Stomach smooth muscle (tissue), 2 donors: ENCODE measurements around the gene RASAL1.

Experiments
- H3K27ac ChIP-seq: one replicate; pipeline ENCODE4 v1.7.0; 2013; ENCODE audit warnings: mild to moderate bottlenecking, low read length, inconsistent platforms
- H3K27me3 ChIP-seq, 2 donors: one replicate each; pipeline ENCODE4 v1.7.0; 2013; ENCODE audit warnings: low read length in 2 of 2; ENCODE audit not compliant: insufficient read depth in 2 of 2, control insufficient read depth in 1 of 2
- H3K36me3 ChIP-seq, 2 donors: one replicate each; pipeline ENCODE4 v1.7.0; 2013; ENCODE audit warnings: low read length in 2 of 2; ENCODE audit not compliant: control insufficient read depth in 2 of 2, insufficient read depth in 2 of 2
- H3K4me1 ChIP-seq: one replicate; pipeline ENCODE4 v1.7.0; 2013; ENCODE audit warnings: low read length; ENCODE audit not compliant: control insufficient read depth, insufficient read depth
- H3K4me3 ChIP-seq, 2 donors: one replicate each; pipeline ENCODE4 v1.7.0; 2013; ENCODE audit warnings: low read length in 2 of 2
- H3K9ac ChIP-seq, 2 donors: one replicate each; pipeline ENCODE4 v1.7.0; 2013; ENCODE audit warnings: low read length in 2 of 2, mild to moderate bottlenecking in 1 of 2
- H3K9me3 ChIP-seq, 2 donors: one replicate each; pipeline ENCODE4 v1.7.0; 2013; ENCODE audit warnings: low read length in 2 of 2; ENCODE audit not compliant: control insufficient read depth in 2 of 2
- donor health status: healthy.
- donor health status: Pancreatic carcinoma.

Gene RASAL1

GRCh38 chr12:113162102-113163029, 26.8 kb upstream of the RASAL1 start:
- H3K9me3 ChIP-seq: no peaks in the 10 kb centered on the region
- H3K36me3 ChIP-seq: peaks cover 63 to 68% of the 10 kb centered on the region in 2 donors
- H3K27ac ChIP-seq: no peak overlapping the region
- H3K4me1 ChIP-seq: no peaks in the 10 kb centered on the region
- peaks cover 0 to 3% of the 10 kb centered on the region in 2 donors for H3K27me3 ChIP-seq
- no peak overlapping the region for H3K9ac ChIP-seq
- H3K4me3 ChIP-seq: no peak overlapping the region

GRCh38 chr12:113161415-113162016, 26.0 kb upstream of the RASAL1 start:
- Histone ChIP-seq H3K27ac (no peak overlapping the region), H3K9me3 (no peaks in the 10 kb centered on the region), H3K9ac (no peak overlapping the region), H3K27me3 (peaks cover 0 to 3% of the 10 kb centered on the region in 2 donors), H3K4me3 (no peak overlapping the region), H3K4me1 (no peaks in the 10 kb centered on the region), H3K36me3 (peaks cover 58 to 62% of the 10 kb centered on the region in 2 donors)

- Histone ChIP-seq H3K9me3 (no peaks in the 10 kb centered on the region), H3K4me3 (no peak overlapping the region), H3K36me3 (peaks cover 45 to 54% of the 10 kb centered on the region in 2 donors), H3K4me1 (no peaks in the 10 kb centered on the region), H3K27ac (no peak overlapping the region), H3K27me3 (peaks cover 9 to 15% of the 10 kb centered on the region in 2 donors), H3K9ac (no peak overlapping the region)
Measured at GRCh38 chr12:113159937-113160336, 24.4 kb upstream of the RASAL1 start.

DNA sequence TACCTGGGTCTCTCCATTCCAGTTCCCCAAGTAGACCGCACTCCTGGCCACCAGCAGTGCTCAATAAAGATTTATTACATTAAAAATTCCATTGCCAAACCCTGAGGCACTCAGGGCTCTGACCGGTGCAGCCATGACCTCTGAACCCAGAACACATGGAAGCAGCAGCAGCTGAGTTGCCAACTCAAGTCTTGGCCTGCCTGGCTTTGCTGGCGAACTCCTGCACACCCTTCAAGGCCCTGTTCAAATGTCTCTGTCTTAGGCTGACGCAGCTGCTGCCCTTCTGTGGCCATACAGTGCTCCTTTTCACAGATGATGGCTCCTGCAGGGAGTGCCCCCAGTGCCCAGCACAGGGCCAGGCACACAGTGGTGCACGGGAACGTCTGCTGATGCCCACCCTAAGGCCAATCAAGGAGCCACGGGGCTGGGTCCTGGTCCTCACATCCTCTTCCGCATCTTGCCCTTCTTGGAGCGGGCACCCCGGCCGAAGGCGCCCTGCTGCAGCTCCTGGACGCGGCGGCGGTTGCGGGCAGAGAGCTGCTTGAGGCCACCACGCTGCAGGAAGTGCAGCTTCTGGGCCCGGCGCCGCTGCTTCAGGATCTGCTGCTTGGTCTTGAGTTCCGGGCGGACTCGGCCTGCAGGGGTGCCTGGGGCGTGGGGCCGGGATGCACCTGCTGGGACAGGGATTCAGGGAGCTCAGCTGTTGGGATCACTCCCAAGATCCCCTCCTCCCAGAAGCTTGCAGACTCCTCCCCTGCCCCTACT, 23.1 kb upstream of the RASAL1 start:
- Histone ChIP-seq H3K9me3 (no peaks in the 10 kb centered on the region), H3K9ac (no peak overlapping the region), H3K27me3 (peaks cover 20 to 28% of the 10 kb centered on the region in 2 donors), H3K4me1 (peaks cover 6% of the 10 kb centered on the region), H3K36me3 (peaks cover 38 to 48% of the 10 kb centered on the region in 2 donors), H3K27ac (no peak overlapping the region), H3K4me3 (no peak overlapping the region)

GRCh38 chr12:113157218-113157859, 21.8 kb upstream of the RASAL1 start:
- peaks cover 30 to 38% of the 10 kb centered on the region in 2 donors for H3K36me3 ChIP-seq
- H3K27me3 ChIP-seq: peaks cover 24 to 34% of the 10 kb centered on the region in 2 donors
- no peak overlapping the region for H3K4me3 ChIP-seq

GRCh38 chr12:113155646-113156045, 20.1 kb upstream of the RASAL1 start:
- Histone ChIP-seq H3K27ac (no peak overlapping the region), H3K36me3 (peaks cover 19 to 24% of the 10 kb centered on the region in 2 donors), H3K27me3 (peaks cover 32 to 40% of the 10 kb centered on the region in 2 donors), H3K9ac (no peak overlapping the region), H3K4me1 (peaks cover 16% of the 10 kb centered on the region), H3K4me3 (no peak overlapping the region), H3K9me3 (no peaks in the 10 kb centered on the region)

More at GRCh38 chr12:113157218-113157859, 21.8 kb upstream of the RASAL1 start:
- Histone ChIP-seq H3K9ac (no peak overlapping the region), H3K27ac (no peak overlapping the region), H3K9me3 (no peaks in the 10 kb centered on the region), H3K4me1 (peaks cover 16% of the 10 kb centered on the region)

GRCh38 chr12:113155060-113155459, 19.5 kb upstream of the RASAL1 start:
- no peak overlapping the region for H3K9ac ChIP-seq
- H3K9me3 ChIP-seq: no peaks in the 10 kb centered on the region
- peaks cover 38 to 40% of the 10 kb centered on the region in 2 donors for H3K27me3 ChIP-seq
- H3K27ac ChIP-seq: no peak overlapping the region
- H3K36me3 ChIP-seq: peaks cover 13 to 19% of the 10 kb centered on the region in 2 donors
- H3K4me3 ChIP-seq: no peak overlapping the region
- peaks cover 16% of the 10 kb centered on the region for H3K4me1 ChIP-seq

DNA sequence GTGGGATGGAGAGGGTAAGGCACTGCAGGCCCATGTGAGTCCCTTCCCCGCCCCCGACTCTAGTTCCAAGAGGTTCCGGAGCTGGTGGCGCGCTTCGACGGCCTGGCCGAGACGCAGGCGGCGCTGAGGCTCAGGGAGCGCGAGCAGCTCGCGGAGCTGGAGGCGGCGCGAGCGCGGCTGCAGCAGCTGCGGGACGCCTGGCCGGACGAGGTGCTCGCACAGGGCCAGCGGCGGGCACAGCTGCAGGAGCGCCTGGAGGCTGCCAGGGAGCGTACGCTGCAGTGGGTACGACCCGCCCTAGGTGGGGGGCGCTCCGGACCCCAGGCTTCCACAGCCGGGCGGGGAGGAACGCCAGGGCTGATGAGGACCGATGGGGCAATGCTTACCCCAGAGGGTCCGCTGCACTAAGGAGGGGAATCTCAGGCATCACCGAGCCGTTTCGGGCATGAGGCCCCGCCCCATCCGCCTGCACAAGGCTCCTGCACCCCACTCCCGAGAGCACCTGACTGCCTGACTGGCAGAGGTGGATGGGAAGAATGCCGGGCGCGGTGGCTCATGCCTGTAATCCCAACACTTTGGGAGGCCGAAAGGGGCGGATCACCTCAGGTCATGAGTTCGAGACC, 18.9 kb upstream of the RASAL1 start:
- Histone ChIP-seq H3K36me3 (peaks cover 10 to 14% of the 10 kb centered on the region in 2 donors), H3K9ac (no peak overlapping the region), H3K27me3 (peaks cover 39 to 40% of the 10 kb centered on the region in 2 donors), H3K4me1 (peaks cover 22% of the 10 kb centered on the region), H3K4me3 (peak overlapping the region; percentile 22 to 35), H3K9me3 (no peaks in the 10 kb centered on the region), H3K27ac (no peak overlapping the region)

DNA sequence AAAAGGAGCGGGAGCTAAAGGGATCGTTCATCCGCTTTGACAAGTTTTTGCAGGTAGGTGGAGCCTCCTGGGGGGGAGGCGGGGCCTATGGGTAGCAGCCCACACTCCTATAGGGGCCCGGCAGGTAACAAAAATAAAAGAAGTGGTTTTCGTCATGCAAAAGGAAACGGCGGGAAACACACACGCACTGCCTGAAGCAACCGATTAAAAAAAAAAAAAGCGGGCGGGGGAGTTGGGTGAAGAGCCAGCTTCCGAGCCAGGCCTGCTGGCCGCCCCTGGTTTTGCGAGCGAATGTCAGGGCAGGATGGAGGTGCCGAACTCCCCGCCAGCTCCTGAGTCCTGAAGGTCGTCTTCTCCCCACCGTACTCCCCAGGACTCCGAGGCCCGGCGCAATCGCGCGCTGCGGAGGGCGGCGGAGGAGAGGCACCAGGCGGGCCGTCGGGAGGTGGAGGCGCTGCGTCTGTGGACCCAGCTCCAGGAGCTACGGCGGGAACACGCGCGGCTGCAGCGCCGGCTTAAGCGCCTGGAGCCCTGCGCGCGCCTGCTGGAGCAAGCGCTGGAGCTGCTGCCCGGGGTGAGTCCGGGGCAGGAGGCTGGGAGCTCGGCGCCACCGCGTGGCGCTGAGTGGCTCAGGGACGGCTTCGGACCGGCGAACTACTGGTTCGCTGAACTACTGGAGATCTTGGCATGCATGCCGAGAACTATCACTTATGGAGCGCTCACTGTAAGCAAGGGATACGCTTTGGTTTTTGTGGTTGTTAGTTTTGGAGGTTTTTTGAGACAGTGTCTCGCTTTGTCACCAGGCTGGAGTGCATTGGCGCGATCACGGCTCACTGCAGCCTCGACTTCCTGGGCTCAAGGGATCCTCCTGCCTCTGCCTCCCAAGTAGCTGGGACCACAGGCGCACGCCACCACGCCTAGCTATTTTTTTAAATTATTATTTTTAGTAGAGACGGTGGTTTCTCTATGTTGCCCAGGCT, 17.6 kb upstream of the RASAL1 start:
- Histone ChIP-seq H3K36me3 (peaks cover under 1 to 6% of the 10 kb centered on the region in 2 donors), H3K27ac (no peak overlapping the region), H3K9ac (no peak overlapping the region), H3K4me1 (peaks cover 24% of the 10 kb centered on the region), H3K4me3 (peak overlapping the region in 1 of 2 donors; percentile 66), H3K27me3 (peaks cover 39 to 40% of the 10 kb centered on the region in 2 donors), H3K9me3 (no peaks in the 10 kb centered on the region)
